Measurements from ENCODE around the gene CACHD1. TPM values are rescaled to one million over a fixed set of nuclear protein-coding genes. Genes with fewer than 3 reads are reported as not detected.

CACHD1 gene
- total and polyA plus RNA-seq, 7 donors = 1.1 to 5.8 (median 2.1) TPM

GRCh38 chr1:64595871-64596515 is 126.1 kb downstream of the CACHD1 start:
- DNase-seq (no peak), ATAC-seq (no peak)
- Histone ChIP-seq H3K4me3 (no peak overlapping the region), H3K27ac (no peak overlapping the region), H3K9me3 (no peaks in the 10 kb centered on the region), H3K36me3 (ENCODE audit: insufficient read depth in 1 of 2, low read depth in 1 of 2) (no peaks in the 10 kb centered on the region), H3K4me1 (peaks cover 7% of the 10 kb centered on the region), H3K27me3 (ENCODE audit: insufficient read depth in 3 of 3, low read length in 2 of 3) (no peaks in the 10 kb centered on the region)
- intact Hi-C loops (cut with DNase I) = no loop called here
- TF ChIP-seq CTCF (IDR thresholded peaks at IDR 0.05) = no peak
- WGBS, 3 donors = 86 to 87% (median 86%) methylated on average over 5 of the region's 5 CpGs

GRCh38 chr1:64597113-64597512 is 127.2 kb downstream of the CACHD1 start:
- DNase-seq (no peak), ATAC-seq (no peak)
- no peak for TF ChIP-seq CTCF (IDR thresholded peaks at IDR 0.05)
- intact Hi-C loops (cut with DNase I) = no loop called here
- Histone ChIP-seq H3K27ac (no peak overlapping the region), H3K4me3 (no peak overlapping the region), H3K4me1 (peaks cover 10% of the 10 kb centered on the region), H3K36me3 (ENCODE audit: insufficient read depth in 1 of 2, low read depth in 1 of 2) (no peaks in the 10 kb centered on the region), H3K27me3 (ENCODE audit: insufficient read depth in 3 of 3, low read length in 2 of 3) (no peaks in the 10 kb centered on the region), H3K9me3 (no peaks in the 10 kb centered on the region)
- 66 to 81% (median 71%) methylated on average over 4 of the region's 4 CpGs for WGBS, 3 donors

GRCh38 chr1:64598100-64598571 is 128.2 kb downstream of the CACHD1 start:
- H3K4me1 ChIP-seq = peaks cover 10% of the 10 kb centered on the region
- H3K27ac ChIP-seq = no peak overlapping the region
- no peak overlapping the region for H3K4me3 ChIP-seq
- DNase-seq = no peak
- H3K27me3 ChIP-seq (ENCODE audit: insufficient read depth in 3 of 3, low read length in 2 of 3) = no peaks in the 10 kb centered on the region
- peak in 2 of 4 donors; percentile 37 to 51 for ATAC-seq
- intact Hi-C loops (cut with DNase I) = no loop called here
- 69 to 86% (median 72%) methylated on average over 8 of the region's 8 CpGs for WGBS, 3 donors
- no peak for TF ChIP-seq CTCF (IDR thresholded peaks at IDR 0.05)
- no peaks in the 10 kb centered on the region for H3K36me3 ChIP-seq (ENCODE audit: insufficient read depth in 1 of 2, low read depth in 1 of 2)
- no peaks in the 10 kb centered on the region for H3K9me3 ChIP-seq

- H3K4me1 ChIP-seq = peaks cover 10% of the 10 kb centered on the region
Observed at GRCh38 chr1:64599242-64599641, 129.3 kb downstream of the CACHD1 start.

More at GRCh38 chr1:64599242-64599641, 129.3 kb downstream of the CACHD1 start:
- Histone ChIP-seq H3K27ac (no peak overlapping the region), H3K27me3 (ENCODE audit: insufficient read depth in 3 of 3, low read length in 2 of 3) (no peaks in the 10 kb centered on the region), H3K4me3 (no peak overlapping the region), H3K36me3 (ENCODE audit: insufficient read depth in 1 of 2, low read depth in 1 of 2) (no peaks in the 10 kb centered on the region), H3K9me3 (no peaks in the 10 kb centered on the region)
- DNase-seq (no peak), ATAC-seq (no peak)
- TF ChIP-seq CTCF (IDR thresholded peaks at IDR 0.05) = no peak
- intact Hi-C loops (cut with DNase I) = no loop called here
- WGBS, 3 donors = 89 to 91% (median 90%) methylated on average over 3 of the region's 3 CpGs
